Hepatocyte (in vitro differentiated cells): ENCODE results near the gene ADCY2. TPM values are rescaled to one million over a fixed set of nuclear protein-coding genes. Genes with fewer than 3 reads are reported as not detected.

Experiments used
- DNase-seq: peaks from one replicate; pipeline ENCODE4 v3.0.0-alpha.2; 2016; ENCODE audit warnings: low spot score
- H2AFZ ChIP-seq: fragments of 200-600 bp; sonication (generic); 2 replicates; pipeline ENCODE4 v1.6.0; 2016; ENCODE audit warnings: antibody characterized with exemption, mild to moderate bottlenecking
- H3K27ac ChIP-seq: fragments of 200-600 bp; sonication (generic); 2 replicates; pipeline ENCODE4 v1.5.1; 2016; ENCODE audit warnings: mild to moderate bottlenecking
- H3K27me3 ChIP-seq: fragments of 200-600 bp; sonication (generic); 2 replicates; pipeline ENCODE4 v1.6.1; 2016
- H3K36me3 ChIP-seq: fragments of 200-600 bp; sonication (generic); replicated peaks from 2 replicates; pipeline ENCODE4 v1.5.1; 2016; ENCODE audit warnings: low read depth; ENCODE audit not compliant: insufficient read depth
- H3K4me1 ChIP-seq: fragments of 200-600 bp; sonication (generic); 2 replicates; pipeline ENCODE4 v1.5.1; 2016; ENCODE audit warnings: mild to moderate bottlenecking, moderate library complexity; ENCODE audit not compliant: insufficient read depth
- H3K4me2 ChIP-seq: fragments of 200-600 bp; sonication (generic); 2 replicates; pipeline ENCODE4 v1.6.0; 2016
- H3K4me3 ChIP-seq: fragments of 200-600 bp; sonication (generic); 2 replicates; pipeline ENCODE4 v1.5.1; 2016; ENCODE audit warnings: mild to moderate bottlenecking
- H3K79me2 ChIP-seq: fragments of 200-600 bp; sonication (generic); 2 replicates; pipeline ENCODE4 v1.6.0; 2017; ENCODE audit warnings: mild to moderate bottlenecking
- H3K9me2 ChIP-seq: fragments of 200-600 bp; sonication (generic); replicated peaks from 2 replicates; pipeline ENCODE4 v1.6.0; 2017; ENCODE audit warnings: mild to moderate bottlenecking; ENCODE audit not compliant: insufficient read depth
- H3K9me3 ChIP-seq: fragments of 200-600 bp; sonication (generic); 2 replicates; pipeline ENCODE4 v1.5.1; 2016; ENCODE audit warnings: low read depth, mild to moderate bottlenecking
- H4K20me1 ChIP-seq: fragments of 200-600 bp; sonication (generic); 2 replicates; pipeline ENCODE4 v1.6.0; 2016; ENCODE audit warnings: mild to moderate bottlenecking; ENCODE audit not compliant: insufficient read depth, poor library complexity, severe bottlenecking
- CTCF ChIP-seq: fragments of 200-600 bp; sonication (generic); IDR thresholded peaks from 2 replicates; pipeline ENCODE4 v1.5.1; 2016; ENCODE audit warnings: antibody characterized with exemption, mild to moderate bottlenecking; ENCODE audit not compliant: poor library complexity
- EZH2 ChIP-seq: fragments of 200-600 bp; sonication (generic); IDR thresholded peaks from 2 replicates; pipeline ENCODE4 v1.6.1; 2016; ENCODE audit warnings: antibody characterized with exemption, mild to moderate bottlenecking, borderline replicate concordance
- EZH2phosphoT487 ChIP-seq: fragments of 200-600 bp; sonication (generic); IDR thresholded peaks from one replicate; pipeline ENCODE4 v1.6.1; 2018; ENCODE audit warnings: antibody characterized with exemption, mild to moderate bottlenecking, low read depth, moderate library complexity; ENCODE audit not compliant: unreplicated experiment, severe bottlenecking
- WGBS: methylation state at CpG from one replicate; pipeline ENCODE4 v1.1.6; 2016; ENCODE audit warnings: low lambda C conversion rate; ENCODE audit errors: missing lambda C conversion rate; 5-methylcytosine and 5-hydroxymethylcytosine counted together
- polyA plus RNA-seq: library from polyadenylated mRNA; unstranded; fragments of >200 nt; fragmentation: Nextera tagmentation; extraction: Ambion mirVana; gene quantifications from 2 replicates; pipeline ENCODE4 v1.2.1, GENCODE V29; 2016
- total RNA-seq: library from RNA; depleted of rRNA; stranded (reverse); fragments of >200 nt; gene quantifications from 2 replicates; pipeline ENCODE4 v1.2.3, GENCODE V29; 2014

Gene ADCY2
- total and polyA plus RNA-seq, 2 experiments from 2014 or later: 3.2 to 8.5 TPM

- Histone ChIP-seq H3K4me3 (no peak overlapping the region), H2AFZ (no peak overlapping the region), H3K27me3 (no peaks in the 10 kb centered on the region), H3K4me1 (no peaks in the 10 kb centered on the region), H3K9me2 (no peaks in the 10 kb centered on the region), H3K9me3 (no peaks in the 10 kb centered on the region), H3K79me2 (no peaks in the 10 kb centered on the region), H3K4me2 (no peak overlapping the region), H3K27ac (no peak overlapping the region), H3K36me3 (no peaks in the 10 kb centered on the region), H4K20me1 (no peaks in the 10 kb centered on the region)
- WGBS: 79% methylated on average over 2 of the region's 2 CpGs
- TF ChIP-seq CTCF (no peak), EZH2 (no peak), EZH2phosphoT487 (no peak)
- no peak for DNase-seq
Observed at GRCh38 chr5:7541898-7542297, 146.0 kb downstream of the ADCY2 start.

- no peaks in the 10 kb centered on the region for H3K9me2 ChIP-seq
- no peaks in the 10 kb centered on the region for H3K79me2 ChIP-seq
- H3K4me1 ChIP-seq: no peaks in the 10 kb centered on the region
- no peak overlapping the region for H2AFZ ChIP-seq
- H3K27me3 ChIP-seq: no peaks in the 10 kb centered on the region
- H3K4me2 ChIP-seq: no peak overlapping the region
- no peak for DNase-seq
- H3K36me3 ChIP-seq: no peaks in the 10 kb centered on the region
- H3K27ac ChIP-seq: no peak overlapping the region
- WGBS: 91% methylated on average over 6 of the region's 6 CpGs
- no peaks in the 10 kb centered on the region for H3K9me3 ChIP-seq
- H3K4me3 ChIP-seq: no peak overlapping the region
- H4K20me1 ChIP-seq: no peaks in the 10 kb centered on the region
- TF ChIP-seq EZH2 (no peak), CTCF (no peak), EZH2phosphoT487 (no peak)
Observed at GRCh38 chr5:7546555-7546954, 150.6 kb downstream of the ADCY2 start.

DNA sequence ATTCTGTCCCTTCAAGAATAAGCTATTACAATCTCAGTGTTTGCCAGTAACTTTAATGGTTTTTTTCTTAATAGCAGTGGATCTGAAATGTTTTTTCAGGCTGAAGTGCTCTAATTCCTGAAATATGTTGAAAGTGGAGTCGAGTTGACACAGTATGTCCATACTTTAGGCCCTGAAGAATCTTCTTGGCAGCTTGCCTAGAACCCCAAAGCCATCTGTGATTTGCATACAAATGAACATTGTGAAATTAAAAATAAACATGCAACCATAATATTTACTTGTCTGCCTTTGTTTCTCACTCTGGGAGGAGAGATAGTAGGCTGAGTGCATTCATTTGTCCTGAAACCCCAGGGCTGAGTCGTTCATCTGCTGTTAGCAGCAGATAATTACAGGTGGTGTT is 152.7 kb downstream of the ADCY2 start:
- H3K27ac ChIP-seq: no peak overlapping the region
- H2AFZ ChIP-seq: no peak overlapping the region
- no peaks in the 10 kb centered on the region for H3K9me2 ChIP-seq
- no peaks in the 10 kb centered on the region for H3K79me2 ChIP-seq
- H4K20me1 ChIP-seq: no peaks in the 10 kb centered on the region
- H3K4me1 ChIP-seq: no peaks in the 10 kb centered on the region
- DNase-seq: no peak
- H3K9me3 ChIP-seq: no peaks in the 10 kb centered on the region
- no peaks in the 10 kb centered on the region for H3K27me3 ChIP-seq
- H3K36me3 ChIP-seq: no peaks in the 10 kb centered on the region
- 58% methylated on average over 2 of the region's 2 CpGs for WGBS
- H3K4me2 ChIP-seq: no peak overlapping the region
- no peak overlapping the region for H3K4me3 ChIP-seq
- TF ChIP-seq EZH2 (no peak), CTCF (no peak), EZH2phosphoT487 (no peak)

- no peaks in the 10 kb centered on the region for H4K20me1 ChIP-seq
- H3K27ac ChIP-seq: no peak overlapping the region
- H3K4me3 ChIP-seq: no peak overlapping the region
- H3K4me1 ChIP-seq: no peaks in the 10 kb centered on the region
- H3K79me2 ChIP-seq: no peaks in the 10 kb centered on the region
- no peaks in the 10 kb centered on the region for H3K27me3 ChIP-seq
- TF ChIP-seq CTCF (no peak), EZH2phosphoT487 (no peak)
- H3K9me2 ChIP-seq: no peaks in the 10 kb centered on the region
- no peaks in the 10 kb centered on the region for H3K9me3 ChIP-seq
- H3K4me2 ChIP-seq: no peak overlapping the region
- H3K36me3 ChIP-seq: no peaks in the 10 kb centered on the region
- no peak overlapping the region for H2AFZ ChIP-seq
- DNase-seq: no peak
- 82% methylated on average over 2 of the region's 2 CpGs for WGBS
Observed at GRCh38 chr5:7565559-7565958, 169.6 kb downstream of the ADCY2 start.
